ENCODE measurements around the gene TBX19.

TBX19 gene

GRCh38 chr1:168301664-168302320 lies 21.1 kb downstream of the TBX19 start:
- no peak overlapping the region for H3K27ac ChIP-seq
- H3K27me3 ChIP-seq (ENCODE audit: insufficient read depth, low read depth, severe bottlenecking), result no peaks in the 10 kb centered on the region
- TF ChIP-seq CTCF (IDR thresholded peaks at IDR 0.05; ENCODE audit: low read depth, low read length), result no peak
- no peaks in the 10 kb centered on the region for H3K36me3 ChIP-seq
- DNase-seq, result no peak
- H3K9me3 ChIP-seq (ENCODE audit: severe bottlenecking), result no peaks in the 10 kb centered on the region
- no peak overlapping the region for H3K4me3 ChIP-seq (ENCODE audit: low read depth, low read length)

- no peaks in the 10 kb centered on the region for H3K9me3 ChIP-seq (ENCODE audit: severe bottlenecking)
- H3K36me3 ChIP-seq, result no peaks in the 10 kb centered on the region
- no peaks in the 10 kb centered on the region for H3K27me3 ChIP-seq (ENCODE audit: insufficient read depth, low read depth, severe bottlenecking)
- H3K27ac ChIP-seq, result no peak overlapping the region
- H3K4me3 ChIP-seq (ENCODE audit: low read depth, low read length), result no peak overlapping the region
- no peak for TF ChIP-seq CTCF (IDR thresholded peaks at IDR 0.05; ENCODE audit: low read depth, low read length)
- no peak for DNase-seq
Measured at GRCh38 chr1:168303716-168304540, 23.3 kb downstream of the TBX19 start.

- Histone ChIP-seq H3K4me3 (ENCODE audit: low read depth, low read length) (no peak overlapping the region), H3K36me3 (no peaks in the 10 kb centered on the region), H3K9me3 (ENCODE audit: severe bottlenecking) (no peaks in the 10 kb centered on the region), H3K27ac (no peak overlapping the region), H3K27me3 (ENCODE audit: insufficient read depth, low read depth, severe bottlenecking) (no peaks in the 10 kb centered on the region)
- no peak for TF ChIP-seq CTCF (IDR thresholded peaks at IDR 0.05; ENCODE audit: low read depth, low read length)
- DNase-seq, result no peak
Measured at GRCh38 chr1:168304865-168305264, 24.2 kb downstream of the TBX19 start.

GRCh38 chr1:168312718-168313604 lies 32.3 kb downstream of the TBX19 start:
- Histone ChIP-seq H3K4me3 (ENCODE audit: low read depth, low read length) (no peak overlapping the region), H3K36me3 (no peaks in the 10 kb centered on the region), H3K27ac (no peak overlapping the region), H3K9me3 (ENCODE audit: severe bottlenecking) (no peaks in the 10 kb centered on the region), H3K27me3 (ENCODE audit: insufficient read depth, low read depth, severe bottlenecking) (no peaks in the 10 kb centered on the region)
- TF ChIP-seq CTCF (IDR thresholded peaks at IDR 0.05; ENCODE audit: low read depth, low read length), result no peak
- DNase-seq, result no peak

GRCh38 chr1:168316142-168316541 lies 35.5 kb downstream of the TBX19 start:
- Histone ChIP-seq H3K4me3 (ENCODE audit: low read depth, low read length) (no peak overlapping the region), H3K27me3 (ENCODE audit: insufficient read depth, low read depth, severe bottlenecking) (no peaks in the 10 kb centered on the region), H3K9me3 (ENCODE audit: severe bottlenecking) (no peaks in the 10 kb centered on the region), H3K27ac (no peak overlapping the region), H3K36me3 (no peaks in the 10 kb centered on the region)
- no peak for DNase-seq
- no peak for TF ChIP-seq CTCF (IDR thresholded peaks at IDR 0.05; ENCODE audit: low read depth, low read length)

All from WERI-Rb-1 (cell line).